ENCODE results near the gene MPZL1.

DNA sequence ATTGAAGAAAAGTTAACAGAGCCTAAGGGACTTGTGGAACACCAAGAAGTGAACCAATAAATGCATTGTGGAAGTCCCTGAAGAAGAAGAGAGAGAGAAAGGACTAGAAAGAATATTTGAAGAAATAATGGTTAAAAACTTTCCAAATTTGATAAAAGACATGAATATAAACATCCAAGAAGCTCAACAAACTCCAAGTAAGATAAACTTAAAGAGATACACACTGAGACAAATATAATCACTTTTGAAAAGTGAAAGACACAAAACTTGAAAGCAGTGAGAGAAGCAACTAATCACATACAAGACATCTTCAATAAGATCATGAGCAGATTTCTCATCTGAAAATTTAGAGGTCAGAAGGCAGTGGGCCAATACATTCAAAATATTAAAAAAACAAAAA lies 91.2 kb downstream of the MPZL1 start:
- TF ChIP-seq POLR2A (IDR thresholded peaks at IDR 0.05) (no peak), CTCF (IDR thresholded peaks at IDR 0.05) (no peak)
